HG03095 (cell line): ENCODE results near the gene CNR2.
"Not testable (repeated sequence)": the region's sequence is repeated elsewhere in the genome, so short reads cannot be mapped to it uniquely, and the experiment has no call there.

Experiments used
- ATAC-seq: cut with Tn5 transposase; IDR thresholded peaks from one replicate; pipeline ENCODE4 v1.9.1; 2021; ENCODE audit warnings: moderate library complexity; ENCODE audit not compliant: unreplicated experiment

CNR2 gene

DNA sequence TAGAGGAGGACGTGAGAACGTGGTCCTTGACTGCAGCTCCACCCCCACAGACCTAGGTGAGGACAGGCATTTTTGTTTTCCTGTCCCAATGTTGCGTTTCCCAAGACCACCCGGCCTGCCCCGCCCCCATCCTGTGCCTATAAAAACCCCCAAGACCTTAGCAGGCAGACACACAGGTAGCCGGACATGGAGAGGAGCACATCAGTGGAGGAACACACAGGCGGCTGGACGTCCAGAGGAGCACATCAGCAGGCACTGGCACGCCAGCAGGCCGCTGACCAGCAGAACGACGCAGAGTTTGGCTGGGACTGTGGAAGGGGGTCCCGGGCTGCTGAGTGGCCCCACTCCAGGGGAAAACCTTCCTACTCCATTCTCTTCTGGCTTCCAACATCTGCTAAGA is 75.3 kb downstream of the CNR2 start:
- no peak for ATAC-seq

GRCh38 chr1:23836037-23836436 is 77.1 kb downstream of the CNR2 start:
- ATAC-seq: no peak

- not testable (repeated sequence) for ATAC-seq
These were observed 79.0 kb downstream of the CNR2 start for GRCh38 chr1:23834156-23834555.

DNA sequence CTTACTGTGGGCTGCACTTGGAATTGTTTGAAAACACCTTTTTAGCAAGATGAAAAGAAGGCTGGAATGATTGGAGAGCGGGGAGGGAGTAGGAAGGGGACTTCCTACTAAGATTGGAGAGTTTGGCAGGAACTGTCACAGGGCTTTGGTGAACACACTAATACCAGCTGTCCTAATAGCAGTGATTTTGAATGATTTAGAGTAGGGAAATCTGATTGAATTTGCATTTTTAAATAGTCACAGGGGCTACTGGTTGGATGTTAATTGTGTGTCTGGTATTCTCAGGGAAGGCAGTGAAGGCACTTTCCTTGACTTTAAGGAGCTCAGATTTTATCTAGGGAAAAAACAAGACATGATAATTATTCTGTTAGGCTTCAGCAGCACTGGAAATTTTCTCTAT is 85.4 kb downstream of the CNR2 start:
- ATAC-seq: no peak

DNA sequence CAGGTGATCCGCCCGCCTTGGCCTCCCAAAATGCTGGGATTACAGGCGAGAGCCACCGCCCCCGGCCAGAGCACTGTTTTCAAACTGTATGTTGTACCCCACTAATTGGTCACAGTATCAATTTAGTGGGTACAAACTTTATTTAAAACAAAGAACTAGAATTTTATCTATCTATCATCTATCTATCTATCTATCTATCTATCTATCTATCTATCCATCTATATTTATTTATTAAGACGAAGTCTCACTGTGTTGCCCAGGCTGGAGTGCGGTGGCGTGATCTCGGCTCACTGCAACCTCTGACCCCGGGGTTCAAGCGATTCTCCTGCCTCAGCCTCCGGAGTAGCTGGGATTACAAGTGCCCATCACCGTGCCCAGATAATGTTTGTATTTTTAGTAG is 86.6 kb downstream of the CNR2 start:
- not testable (repeated sequence) for ATAC-seq

DNA sequence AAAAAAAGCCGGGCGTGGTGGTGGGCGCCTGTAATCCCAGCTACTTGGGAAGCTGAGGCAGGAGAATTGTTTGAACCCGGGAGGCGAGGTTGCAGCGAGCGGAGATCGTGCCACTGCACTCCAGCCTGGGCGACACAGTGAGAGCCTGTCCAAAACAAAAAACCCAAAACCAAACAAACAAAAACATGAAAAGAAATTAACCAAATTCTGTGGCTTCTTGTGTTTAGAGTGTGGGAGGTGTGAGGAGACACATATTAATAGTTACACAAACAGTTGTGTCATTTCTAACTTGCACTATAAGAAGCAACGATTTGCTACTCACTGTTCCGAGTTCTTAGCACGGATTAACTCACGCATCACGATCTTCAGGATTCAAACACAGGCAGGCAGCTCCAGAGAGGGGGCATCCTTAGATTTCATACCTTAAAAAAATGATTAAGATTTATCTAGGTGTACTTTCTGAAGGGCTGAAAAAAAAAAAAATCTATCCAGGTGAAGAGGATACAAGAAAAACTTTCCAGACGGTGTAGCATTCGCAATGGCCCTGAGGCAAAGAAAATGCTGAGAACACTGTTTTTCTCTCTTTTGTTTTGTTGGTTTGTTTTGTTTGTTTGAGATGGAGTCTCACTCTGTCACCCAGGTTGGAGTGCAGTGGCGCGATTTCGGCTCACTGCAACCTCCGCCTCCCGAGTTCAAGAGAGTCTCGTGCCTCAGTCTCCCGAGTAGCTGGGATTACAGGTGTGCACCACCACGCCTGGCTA is 87.2 kb downstream of the CNR2 start:
- no peak for ATAC-seq

DNA sequence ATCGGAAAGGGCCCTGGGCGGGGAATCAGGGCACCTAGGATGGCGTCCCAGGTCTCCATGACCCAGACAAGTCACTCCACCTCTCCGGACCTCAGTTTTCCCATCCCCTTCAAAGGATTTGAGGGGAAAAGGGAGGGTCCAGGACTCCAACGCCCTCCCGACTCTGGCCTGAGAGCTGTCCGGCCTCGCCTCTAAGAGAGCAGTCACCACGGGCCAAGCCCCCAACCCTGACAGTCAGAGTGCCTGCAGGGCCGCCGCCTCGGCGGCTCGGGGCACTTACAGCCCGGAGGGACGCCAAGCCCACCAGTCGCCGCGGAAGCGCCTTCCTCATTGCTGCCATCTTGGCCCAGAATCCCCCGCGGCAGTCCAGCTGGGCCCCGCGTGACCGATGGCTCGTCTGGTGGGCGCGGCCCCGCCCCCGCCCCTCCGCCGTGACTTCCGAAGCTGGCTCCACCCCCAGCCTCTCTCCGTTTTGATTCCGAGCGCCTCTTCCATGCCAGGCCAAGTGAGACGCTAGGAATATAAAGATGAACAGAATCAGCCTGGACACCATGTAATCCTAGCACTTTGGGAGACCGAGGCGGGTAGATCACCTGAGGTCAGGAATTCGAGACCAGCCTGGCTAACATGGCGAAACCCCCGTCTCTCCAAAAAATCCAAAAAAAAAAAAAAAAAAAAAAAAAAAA is 87.9 kb downstream of the CNR2 start, which contains the start of gene HMGCL:
TSS of gene HMGCL (minus strand) at position 354 of the 686 bp plus-strand sequence. CDS start at position 340, 14 bp downstream.
- ATAC-seq: peak; percentile 65

GRCh38 chr1:23824711-23825075 is 88.5 kb downstream of the CNR2 start:
- no peak for ATAC-seq

DNA sequence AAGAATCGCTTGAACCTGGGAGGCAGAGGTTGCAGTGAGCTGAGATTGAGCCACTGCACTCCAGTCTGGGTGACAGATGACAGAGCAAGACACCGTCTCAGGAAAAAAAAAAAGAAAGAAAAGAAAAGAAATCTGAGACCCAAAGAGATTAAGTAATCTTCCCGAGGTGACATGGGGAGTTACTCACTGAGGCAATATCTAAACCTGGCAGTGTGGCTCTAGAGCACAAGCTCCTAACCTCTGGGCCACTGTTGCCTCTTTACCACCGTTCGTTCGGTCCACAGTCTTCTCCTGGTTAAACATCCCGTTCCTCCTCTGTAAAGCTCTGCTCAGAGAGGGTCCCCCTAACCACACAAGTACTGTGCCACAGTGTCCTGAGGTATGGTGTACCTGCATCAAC is 89.4 kb downstream of the CNR2 start:
- no peak for ATAC-seq
